GM18499 (cell line): ENCODE results near the gene NENF.
"Not testable (repeated sequence)": the region's sequence is repeated elsewhere in the genome, so short reads cannot be mapped to it uniquely, and the experiment has no call there.

Experiments used
- ATAC-seq: cut with Tn5 transposase; IDR thresholded peaks from one replicate; pipeline ENCODE4 v1.9.1; 2021; ENCODE audit warnings: moderate number of reproducible peaks; ENCODE audit not compliant: insufficient read depth, unreplicated experiment

The NENF gene

DNA sequence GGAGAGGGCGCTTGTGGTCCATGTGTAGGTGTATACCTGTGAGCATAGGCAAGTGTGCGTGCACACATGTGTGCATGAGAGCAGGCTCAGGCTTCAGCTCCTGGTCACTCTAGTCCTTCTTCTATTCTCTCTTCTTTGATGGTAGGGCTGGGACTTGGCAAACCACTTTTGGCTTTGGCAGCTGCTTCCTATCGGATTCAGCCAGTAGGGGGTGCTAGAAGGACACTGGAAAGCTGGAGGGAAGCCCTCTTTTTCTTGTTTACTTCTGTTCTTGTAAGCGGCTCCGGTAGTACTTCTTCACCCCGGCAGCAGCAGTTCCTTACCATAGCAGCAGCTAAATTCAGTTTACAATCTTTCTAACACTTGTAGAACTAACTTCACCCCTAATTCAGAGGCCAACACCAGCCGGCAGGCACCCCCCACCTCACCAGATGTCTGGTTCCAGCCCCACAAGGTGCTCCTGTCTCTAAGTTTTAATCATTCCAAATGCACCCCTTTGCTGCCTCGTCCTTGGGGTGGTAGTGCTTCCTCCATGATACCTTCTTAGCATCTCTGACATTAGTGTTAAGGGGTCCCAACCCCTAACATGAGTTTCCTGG is 25.1 kb downstream of the NENF start:
- ATAC-seq: no peak

DNA sequence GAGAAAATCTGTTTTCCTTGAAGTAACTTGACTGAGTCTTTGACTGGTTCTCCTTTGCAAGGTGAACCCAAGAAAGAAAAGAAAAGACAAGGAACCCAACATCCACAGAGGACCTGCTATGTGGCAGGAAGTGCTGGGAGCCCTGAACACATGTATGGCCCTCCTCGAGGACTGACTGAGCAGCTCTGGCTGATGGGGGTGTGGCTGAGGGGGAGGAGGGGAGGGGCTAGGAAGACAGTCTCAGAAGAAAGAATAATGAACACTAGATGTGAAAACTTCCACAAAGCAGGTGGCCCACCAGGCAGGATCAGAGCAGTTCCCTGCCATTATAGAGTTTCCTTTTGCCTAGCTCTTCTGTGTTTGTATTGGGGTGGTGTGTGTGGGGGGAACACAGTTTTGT is 26.1 kb downstream of the NENF start:
- ATAC-seq: no peak

DNA sequence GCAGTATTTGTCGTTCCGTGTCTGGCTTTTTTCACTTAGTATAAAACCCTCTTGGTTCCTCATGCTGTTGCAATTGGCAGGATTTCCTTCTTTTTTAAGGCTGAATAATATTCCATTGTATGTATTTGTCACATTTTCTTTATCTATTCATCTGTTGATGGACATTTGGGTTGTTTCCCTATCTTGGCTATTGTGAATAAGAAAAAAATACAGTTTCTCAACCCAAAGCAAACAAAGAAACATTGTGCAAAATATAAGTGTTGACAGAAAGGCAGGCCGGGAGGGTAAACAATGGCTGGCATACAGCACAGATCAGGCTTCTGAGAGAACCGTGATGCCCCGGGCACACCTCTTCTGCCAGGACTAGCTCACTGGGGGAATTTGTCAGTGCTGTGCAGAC is 26.9 kb downstream of the NENF start:
- no peak for ATAC-seq

DNA sequence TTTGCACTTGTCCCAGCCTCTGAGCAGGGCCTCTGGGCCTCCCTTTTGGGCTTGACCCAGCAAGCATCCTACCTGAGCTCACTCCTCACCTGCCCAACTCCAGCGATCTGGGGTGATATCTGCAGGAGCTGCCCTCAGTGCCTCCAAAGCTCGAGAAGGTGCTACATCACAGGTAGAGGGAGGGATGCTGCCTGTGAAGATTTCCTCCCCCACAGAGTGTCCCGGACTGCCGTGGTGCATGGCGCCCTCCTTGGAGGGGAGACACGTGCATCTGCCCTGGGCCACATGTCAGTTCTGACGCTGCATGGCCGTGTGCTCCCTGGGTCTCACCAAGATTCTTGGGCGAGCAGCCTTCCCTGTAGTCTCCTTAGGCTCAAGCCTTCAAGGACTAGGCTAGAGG is 27.7 kb downstream of the NENF start:
- no peak for ATAC-seq

DNA sequence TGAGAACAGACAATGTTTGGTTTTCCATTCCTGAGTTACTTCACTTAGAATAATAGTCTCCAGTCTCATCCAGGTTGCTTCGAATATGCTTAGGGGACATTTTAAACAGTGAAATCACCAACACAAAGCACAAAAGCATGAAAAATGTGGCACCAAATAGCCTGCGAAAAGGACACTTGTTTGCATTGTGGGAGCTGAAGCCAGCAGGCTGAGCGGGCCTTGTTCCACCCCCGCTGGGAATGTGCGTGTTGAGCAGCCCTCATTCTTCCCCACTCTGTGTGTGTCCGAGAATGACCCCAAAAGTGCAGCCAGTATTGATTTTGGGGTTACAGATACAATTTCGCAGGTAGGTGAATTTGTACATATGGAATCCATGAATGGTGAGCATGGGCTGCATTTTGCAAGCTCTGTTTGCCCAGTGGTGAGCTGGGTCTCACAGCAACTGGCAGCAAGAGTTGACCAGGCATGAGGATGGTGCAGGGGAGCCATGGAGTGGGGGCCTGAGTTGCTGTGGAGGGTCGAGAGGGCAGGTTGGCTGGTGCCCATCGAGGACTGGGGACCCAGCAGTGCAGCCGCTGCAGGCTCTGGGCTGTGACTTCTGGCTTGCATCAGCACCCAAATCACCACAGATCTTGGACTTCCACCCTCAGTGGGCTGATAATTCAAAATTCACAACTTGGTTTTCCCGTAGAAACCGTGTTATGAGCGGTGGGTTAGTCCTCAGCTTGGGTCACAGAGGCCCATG is 29.4 kb downstream of the NENF start:
- ATAC-seq: no peak

DNA sequence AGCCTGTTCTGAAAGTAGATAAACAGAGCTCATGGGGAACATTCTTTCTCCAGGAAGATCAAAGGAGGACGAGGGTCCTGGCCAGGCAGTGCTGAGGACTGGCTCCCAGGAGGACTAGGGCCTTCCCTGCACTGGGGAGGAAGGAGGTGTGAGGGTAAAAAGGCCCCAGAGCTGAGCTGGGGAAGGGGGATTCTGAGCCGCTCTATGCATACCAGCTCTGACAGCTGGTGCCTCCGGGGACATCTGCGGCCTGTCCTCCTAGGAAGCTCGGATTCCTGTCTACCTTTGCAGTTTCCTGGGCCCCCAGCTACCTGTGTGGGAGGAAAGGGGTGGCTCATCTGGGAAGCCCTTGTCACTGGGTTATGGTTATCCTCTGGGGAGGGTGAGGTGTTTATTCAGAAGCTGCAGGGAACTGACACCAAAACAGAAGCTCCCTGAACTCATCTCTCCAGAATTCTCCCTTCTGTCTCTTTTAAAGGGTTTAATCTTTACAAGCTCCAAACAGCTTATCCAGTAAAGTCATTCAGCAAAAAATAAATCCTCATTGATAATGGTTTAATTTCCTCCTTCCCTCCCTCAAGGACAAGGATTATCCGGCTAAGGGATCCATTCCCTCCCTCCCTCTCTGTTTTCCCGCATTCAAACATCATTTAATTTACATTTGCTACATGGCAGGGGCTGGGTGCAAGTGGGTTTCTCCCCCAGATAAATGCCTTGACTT is 31.0 kb downstream of the NENF start:
- no peak for ATAC-seq

DNA sequence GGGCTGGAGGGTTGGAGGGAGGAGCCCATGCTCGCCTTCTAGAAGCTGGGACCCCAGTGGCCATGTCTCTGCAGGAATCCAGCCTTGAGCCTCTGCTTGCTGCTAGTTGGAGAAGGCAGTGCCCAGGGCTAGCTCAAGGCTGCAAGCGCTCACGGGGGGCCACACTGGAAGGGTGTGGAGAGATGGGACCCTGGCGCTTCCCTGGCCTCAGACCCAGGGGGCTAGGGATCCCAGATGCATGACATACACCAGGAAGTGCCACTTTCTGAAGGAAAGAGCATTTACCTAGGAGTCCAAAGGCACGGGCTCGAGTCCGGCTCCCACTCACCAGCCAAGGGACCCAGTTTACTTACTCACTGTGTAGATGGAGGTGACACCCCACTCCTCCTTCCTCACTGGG is 32.6 kb downstream of the NENF start:
- ATAC-seq: no peak

DNA sequence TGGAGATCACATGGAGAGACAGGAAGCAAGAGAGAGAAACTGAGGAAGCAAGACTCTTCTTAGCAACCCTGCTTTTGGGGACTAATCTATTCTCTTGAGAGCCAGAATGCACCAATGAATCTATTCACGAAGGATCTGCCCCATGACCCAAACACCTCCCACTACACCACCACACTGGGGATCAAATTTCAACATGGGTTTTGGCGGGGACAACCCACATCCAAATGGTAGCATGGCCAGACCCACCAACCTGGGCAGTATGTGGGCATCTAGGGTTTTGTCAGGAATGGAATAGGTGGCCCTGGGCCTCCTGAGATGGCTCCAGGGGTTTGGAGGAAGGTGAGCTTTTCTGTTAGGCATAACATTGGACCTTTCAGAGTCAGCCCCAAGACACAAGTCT is 33.7 kb downstream of the NENF start:
- ATAC-seq: no peak

DNA sequence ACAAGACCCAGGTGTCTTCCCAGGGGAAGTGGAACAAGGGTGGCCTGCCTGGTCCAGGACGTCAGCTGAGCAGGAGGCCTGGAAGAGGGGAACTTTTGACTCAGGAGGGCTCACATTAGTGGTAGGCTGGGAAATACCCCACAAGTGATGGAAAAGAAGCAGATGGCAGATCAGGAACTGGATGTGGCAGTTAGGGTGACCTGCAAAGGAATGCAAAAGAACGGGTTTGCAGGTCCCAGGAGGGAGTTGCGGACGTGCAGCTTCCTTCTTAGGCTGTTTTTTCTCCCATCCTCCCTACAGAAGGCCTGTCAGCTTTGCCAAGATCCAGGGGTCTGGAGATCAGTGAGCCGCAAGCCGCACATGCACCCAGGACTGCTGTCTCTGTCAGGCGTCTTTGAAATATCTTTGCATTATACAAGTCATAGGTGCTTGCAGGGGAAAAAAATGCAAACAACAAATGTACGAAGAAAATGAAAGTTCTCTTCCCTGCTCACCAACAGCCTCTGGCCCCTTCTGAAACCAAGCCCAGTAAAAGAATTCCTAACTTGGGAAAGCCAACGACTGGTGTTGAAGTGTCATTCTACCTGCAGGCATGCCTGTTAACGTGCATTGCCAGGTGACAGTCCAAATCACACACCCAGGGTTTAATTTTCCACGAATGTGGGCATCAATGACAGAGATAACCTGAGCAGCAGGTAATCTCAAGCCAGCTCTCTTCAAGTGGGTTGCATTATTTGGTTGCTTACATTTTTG is 34.4 kb downstream of the NENF start:
- ATAC-seq: no peak

DNA sequence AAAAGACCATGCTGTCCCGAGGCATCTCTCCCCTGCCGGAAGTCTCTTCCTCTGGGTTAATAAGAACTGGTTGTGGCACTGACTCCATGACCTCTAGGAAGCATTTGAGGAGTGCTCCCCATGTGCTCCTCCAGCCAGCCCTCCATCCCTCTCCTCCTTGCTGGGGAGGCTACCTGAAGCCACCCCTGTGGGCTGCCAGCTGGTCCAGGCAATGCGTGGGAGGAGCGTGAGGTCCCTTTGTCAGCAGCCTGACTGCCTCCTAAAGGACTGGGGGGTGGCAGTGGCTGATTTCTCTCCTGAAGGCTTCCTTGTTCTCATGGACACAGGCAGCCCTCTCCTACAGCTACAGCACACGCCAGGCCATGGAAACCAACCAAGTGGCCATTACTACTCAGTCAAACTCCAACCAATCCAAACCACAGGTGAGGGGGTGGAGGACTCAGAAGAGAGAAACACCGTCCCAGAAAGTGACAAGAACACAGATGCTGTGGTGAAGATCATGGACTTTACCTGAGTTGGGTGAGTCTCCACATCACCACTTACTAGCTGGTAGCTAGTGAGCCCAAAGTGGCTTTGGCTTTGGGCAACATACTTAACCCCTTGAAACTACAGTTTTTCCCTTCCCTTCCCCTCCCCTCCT is 35.2 kb downstream of the NENF start:
- ATAC-seq: no peak

DNA sequence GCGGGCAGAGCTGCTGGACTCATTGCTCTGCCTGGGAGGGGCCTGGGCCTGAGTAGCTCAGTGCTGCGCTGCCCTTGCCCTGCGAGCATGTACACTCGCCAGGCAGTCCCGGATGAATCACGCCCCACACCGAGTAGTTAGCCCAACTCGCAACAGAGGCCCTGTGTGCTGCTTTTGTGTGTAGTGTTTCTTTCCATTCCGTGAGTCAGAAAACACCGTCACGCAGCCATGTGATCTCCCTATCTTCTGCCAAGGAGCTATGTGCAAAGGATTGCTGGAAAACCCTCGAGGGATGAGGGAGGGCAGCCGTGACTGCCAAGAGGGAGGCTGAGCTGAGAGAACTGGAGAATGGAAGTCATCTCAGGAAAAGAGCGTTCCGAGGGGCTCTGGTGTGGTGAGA is 37.3 kb downstream of the NENF start:
- ATAC-seq: no peak

DNA sequence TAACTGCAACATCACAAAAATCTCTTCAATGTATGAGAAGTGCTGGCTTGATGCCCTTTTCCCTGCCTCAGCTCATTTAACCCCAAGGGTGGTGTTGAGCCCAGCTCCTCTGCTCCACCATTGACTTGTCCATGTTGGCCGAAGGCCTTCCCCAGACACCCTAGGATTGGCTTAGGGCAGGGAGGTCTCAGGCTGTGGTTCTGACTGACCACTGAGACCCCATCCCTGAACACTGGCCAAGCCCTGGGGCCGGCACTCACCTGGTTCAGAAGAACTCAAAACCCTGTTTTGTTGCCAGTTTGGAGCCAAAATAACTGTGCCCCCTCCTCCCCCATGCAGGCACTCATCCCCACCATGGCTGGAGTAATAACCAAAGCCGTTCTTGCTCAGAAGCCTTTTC is 38.6 kb downstream of the NENF start:
- ATAC-seq: no peak

DNA sequence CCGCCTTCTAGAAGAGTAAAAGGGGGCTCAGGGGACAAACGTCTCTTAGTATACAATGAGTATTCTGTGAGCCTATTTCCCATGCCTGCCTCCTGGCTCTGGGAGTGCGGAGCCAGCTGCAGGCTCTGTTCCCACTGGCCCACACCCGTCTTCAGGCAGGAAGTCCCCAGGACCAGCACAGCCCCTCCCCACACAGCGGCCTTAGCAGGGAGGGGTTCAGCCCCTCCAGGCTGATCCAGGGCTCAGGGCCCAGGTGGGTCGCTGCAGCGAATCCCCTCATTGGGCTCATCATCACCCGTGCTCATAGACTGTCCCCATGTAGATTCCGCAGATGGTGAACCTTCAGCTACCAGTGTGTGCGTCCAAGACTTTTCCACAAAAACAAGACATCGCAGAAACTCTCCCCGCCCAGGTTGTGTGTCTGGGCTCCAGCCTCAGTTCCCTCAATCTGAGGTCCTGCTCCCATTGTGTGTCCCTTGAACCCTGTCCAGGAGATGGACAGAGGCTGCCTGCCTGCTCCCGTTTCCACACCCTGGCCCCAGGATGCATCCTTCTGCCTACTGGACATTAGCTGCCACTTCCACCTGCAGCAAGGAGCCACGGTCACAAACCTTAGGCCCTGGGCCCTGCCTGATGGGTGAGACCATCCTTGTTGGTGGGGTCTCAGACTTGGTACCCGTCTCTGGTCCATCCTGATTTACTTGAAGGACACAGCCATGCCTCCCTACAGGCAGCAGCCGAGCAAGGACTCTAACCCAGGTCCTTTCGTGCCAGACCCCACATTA is 39.4 kb downstream of the NENF start:
- no peak for ATAC-seq

DNA sequence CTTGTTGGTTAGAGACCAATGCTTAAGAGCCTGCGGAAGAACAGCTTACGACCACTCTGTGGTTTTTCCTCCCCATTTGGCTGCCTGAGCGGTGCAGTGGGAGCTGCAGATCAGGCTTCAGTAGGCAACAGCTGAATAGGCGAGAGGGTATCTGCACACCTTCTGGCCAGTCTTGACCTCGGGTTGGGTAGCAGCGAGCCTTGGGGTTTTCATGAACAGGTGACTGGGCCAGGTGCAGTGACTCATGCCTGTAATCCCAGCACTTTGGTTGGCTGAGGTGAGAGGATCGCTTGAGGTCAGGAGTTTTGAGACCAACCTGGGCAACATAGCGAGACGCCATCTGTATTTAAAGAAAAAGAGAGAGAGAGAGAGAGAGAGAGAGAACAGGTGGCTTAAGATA is 41.0 kb downstream of the NENF start:
- no peak for ATAC-seq

DNA sequence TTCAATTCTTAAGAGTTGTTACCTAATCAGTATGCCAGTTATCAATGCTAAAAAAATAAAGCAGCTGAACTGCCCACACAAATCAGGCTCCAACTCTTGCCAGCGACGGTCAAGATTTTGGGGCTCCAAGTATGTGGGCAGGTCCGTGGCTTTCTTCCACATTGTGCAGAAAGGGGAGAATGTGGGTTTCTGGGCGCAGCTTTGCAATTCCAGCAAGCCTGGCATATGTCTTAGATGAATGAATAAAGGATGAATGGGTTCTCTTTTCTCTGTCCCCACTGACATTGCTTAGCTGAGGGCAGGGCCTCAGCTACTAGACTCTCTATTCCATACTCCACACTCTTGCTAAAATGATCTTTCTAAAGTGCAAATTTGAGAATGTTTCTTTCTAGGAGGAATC is 42.4 kb downstream of the NENF start:
- ATAC-seq: no peak

DNA sequence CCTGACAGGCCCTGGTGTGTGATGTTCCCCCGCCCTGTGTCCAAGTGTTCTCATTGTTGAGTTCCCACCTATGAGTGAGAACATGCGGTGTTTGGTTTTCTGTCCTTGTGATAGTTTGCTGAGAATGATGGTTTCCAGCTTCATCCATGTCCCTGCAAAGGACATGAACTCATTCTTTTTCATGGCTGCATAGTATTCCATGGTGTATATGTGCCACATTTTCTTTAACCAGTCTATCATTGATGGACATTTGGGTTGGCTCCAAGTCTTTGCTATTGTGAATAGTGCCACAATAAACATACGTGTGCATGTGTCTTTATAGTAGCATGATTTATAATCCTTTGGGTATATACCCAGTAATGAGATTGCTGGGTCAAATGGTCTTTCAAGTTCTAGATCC is 43.1 kb downstream of the NENF start:
- ATAC-seq: not testable (repeated sequence)

DNA sequence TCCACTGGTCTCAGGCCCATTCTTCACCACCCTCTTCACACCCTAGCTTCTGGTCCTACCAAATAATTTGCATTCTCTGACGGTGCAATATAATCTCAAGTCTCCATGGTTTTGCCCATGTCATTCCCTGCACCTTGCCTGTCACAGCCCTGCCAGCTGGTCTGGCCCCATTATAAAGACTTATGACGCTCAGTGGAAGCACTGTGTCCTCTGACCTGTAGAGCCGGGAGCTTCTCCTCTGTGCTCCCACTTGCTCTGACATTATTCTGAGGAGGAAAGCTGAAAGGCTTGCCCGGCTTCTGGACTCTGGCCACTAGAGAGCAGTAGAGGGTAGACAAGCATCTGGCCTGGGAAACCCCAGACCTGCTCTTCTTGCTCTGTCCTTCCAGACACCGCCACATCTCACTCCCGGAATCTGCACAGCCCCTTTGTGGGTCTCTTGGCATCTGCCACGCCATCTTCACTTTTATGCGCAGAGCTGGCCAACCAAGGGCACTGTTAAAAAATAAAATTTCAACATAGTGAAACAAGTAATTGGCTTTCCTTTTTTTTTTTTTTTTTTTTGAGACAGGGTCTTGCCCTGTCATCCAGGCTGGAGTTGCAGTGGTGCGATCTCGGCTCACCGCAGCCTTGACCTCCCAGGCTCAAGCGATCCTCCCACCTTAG is 44.4 kb downstream of the NENF start:
- ATAC-seq: peak; percentile 87

DNA sequence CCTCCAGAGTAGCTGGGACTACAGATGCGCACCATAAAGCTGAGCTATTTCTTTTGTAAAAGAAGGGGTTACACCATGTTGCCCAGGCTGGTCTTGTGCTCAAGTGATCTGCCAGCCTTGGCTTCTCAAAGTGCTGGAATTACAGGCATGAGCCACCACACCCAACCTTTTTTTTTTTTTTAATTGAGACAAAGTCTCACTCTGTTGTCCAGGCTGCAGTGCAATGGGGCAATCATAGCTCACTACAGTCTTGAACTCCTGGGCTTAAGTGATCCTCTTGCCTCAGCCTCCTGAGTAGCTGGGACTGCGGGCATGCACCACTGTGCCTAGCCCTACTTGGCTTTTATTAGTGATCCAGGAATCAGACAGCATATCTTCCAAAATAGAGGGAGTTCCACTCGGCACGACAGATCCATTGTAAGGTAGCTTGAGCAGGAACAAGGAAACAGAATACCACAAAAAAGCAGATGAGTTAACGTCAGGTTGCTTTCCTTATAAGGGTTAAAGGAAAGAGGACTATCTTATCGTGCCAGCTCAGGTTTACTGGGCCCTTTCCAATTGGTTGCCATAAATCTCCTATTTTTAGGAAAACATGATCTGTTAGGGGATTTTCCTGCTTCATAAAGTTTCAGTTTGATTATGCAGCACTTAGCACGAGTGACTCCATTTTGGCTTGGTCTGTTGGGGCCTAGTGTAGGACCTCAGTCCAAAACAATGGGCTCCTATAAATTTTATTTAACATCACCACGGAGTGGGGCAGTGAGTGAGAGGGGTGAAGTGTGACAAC is 45.2 kb downstream of the NENF start:
- ATAC-seq: no peak
